Measurements from ENCODE around the gene DIS3L2.

GRCh38 chr2:232288489-232289030 is 327.0 kb downstream of the DIS3L2 start:
- TF ChIP-seq, protein P1, sequence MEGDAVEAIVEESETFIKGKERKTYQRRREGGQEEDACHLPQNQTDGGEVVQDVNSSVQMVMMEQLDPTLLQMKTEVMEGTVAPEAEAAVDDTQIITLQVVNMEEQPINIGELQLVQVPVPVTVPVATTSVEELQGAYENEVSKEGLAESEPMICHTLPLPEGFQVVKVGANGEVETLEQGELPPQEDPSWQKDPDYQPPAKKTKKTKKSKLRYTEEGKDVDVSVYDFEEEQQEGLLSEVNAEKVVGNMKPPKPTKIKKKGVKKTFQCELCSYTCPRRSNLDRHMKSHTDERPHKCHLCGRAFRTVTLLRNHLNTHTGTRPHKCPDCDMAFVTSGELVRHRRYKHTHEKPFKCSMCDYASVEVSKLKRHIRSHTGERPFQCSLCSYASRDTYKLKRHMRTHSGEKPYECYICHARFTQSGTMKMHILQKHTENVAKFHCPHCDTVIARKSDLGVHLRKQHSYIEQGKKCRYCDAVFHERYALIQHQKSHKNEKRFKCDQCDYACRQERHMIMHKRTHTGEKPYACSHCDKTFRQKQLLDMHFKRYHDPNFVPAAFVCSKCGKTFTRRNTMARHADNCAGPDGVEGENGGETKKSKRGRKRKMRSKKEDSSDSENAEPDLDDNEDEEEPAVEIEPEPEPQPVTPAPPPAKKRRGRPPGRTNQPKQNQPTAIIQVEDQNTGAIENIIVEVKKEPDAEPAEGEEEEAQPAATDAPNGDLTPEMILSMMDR (IDR thresholded peaks at IDR 0.05) = no peak
- TF ChIP-seq POLR2A (IDR thresholded peaks at IDR 0.05) = no peak
